GM23338 (cell line): ENCODE measurements around the gene BROX. TPM values are rescaled to one million over a fixed set of nuclear protein-coding genes. Genes with fewer than 3 reads are reported as not detected.

Source experiments
- ATAC-seq: fragments of 200-7000 bp; cut with Tn5 transposase; 3 replicates; pipeline ENCODE4 v1.9.1; 2020
- DNase-seq: peaks from one replicate; pipeline ENCODE4 v3.0.0-alpha.2; 2015; ENCODE audit warnings: low spot score
- H2AFZ ChIP-seq: fragments of 200-600 bp; sonication (generic); 2 replicates; pipeline ENCODE4 v1.8.0; 2016; ENCODE audit warnings: antibody characterized with exemption, mild to moderate bottlenecking, moderate library complexity
- H3F3A ChIP-seq: fragments of 200-600 bp; sonication (generic); replicated peaks from 2 replicates; pipeline ENCODE4 v1.8.0; 2017; ENCODE audit warnings: antibody characterized with exemption, mixed run types, low read depth
- H3K27ac ChIP-seq: fragments of 200-600 bp; sonication (generic); 2 replicates; pipeline ENCODE4 v1.6.1; 2016; ENCODE audit warnings: low read depth
- H3K27me3 ChIP-seq: fragments of 200-600 bp; sonication (generic); 2 replicates; pipeline ENCODE4 v1.8.0; 2016; ENCODE audit warnings: mild to moderate bottlenecking, mixed run types, moderate library complexity; ENCODE audit not compliant: insufficient read depth
- H3K36me3 ChIP-seq: fragments of 200-600 bp; sonication (generic); 2 replicates; pipeline ENCODE4 v1.8.0; 2016; ENCODE audit warnings: mild to moderate bottlenecking; ENCODE audit not compliant: insufficient read depth
- H3K4me1 ChIP-seq: fragments of 200-600 bp; sonication (generic); 2 replicates; pipeline ENCODE4 v1.8.0; 2016; ENCODE audit warnings: mild to moderate bottlenecking, moderate library complexity; ENCODE audit not compliant: insufficient read depth
- H3K4me2 ChIP-seq: fragments of 200-600 bp; sonication (generic); 2 replicates; pipeline ENCODE4 v1.7.1; 2017; ENCODE audit warnings: mixed run types
- H3K4me3 ChIP-seq: fragments of 200-600 bp; sonication (generic); 2 replicates; pipeline ENCODE4 v1.6.1; 2016; ENCODE audit warnings: mixed run types
- H3K79me2 ChIP-seq: fragments of 200-600 bp; sonication (generic); replicated peaks from 2 replicates; pipeline ENCODE4 v1.8.0; 2017; ENCODE audit warnings: mild to moderate bottlenecking; ENCODE audit not compliant: insufficient read depth
- H3K9me2 ChIP-seq: fragments of 200-600 bp; sonication (generic); 2 replicates; pipeline ENCODE4 v1.8.0; 2017; ENCODE audit not compliant: insufficient read depth
- H4K20me1 ChIP-seq: fragments of 200-600 bp; sonication (generic); replicated peaks from 2 replicates; pipeline ENCODE4 v1.8.0; 2017; ENCODE audit warnings: mild to moderate bottlenecking; ENCODE audit not compliant: insufficient read depth
- H3K27ac Mint-ChIP-seq: 2 replicates; pipeline ENCODE4 v1.8.0; 2020; ENCODE audit warnings: inconsistent platforms, mild to moderate bottlenecking, moderate library complexity, mixed read lengths
- H3K27me3 Mint-ChIP-seq: 3 replicates; pipeline ENCODE4 v1.8.0; 2022; ENCODE audit warnings: low read depth, mild to moderate bottlenecking, moderate library complexity, mixed read lengths, inconsistent platforms; ENCODE audit not compliant: insufficient read depth, poor library complexity
- H3K36me3 Mint-ChIP-seq: 3 replicates; pipeline ENCODE4 v1.8.0; 2021; ENCODE audit warnings: low read depth, mild to moderate bottlenecking, inconsistent platforms, moderate library complexity, mixed read lengths
- H3K4me1 Mint-ChIP-seq: 3 replicates; pipeline ENCODE4 v1.8.0; 2020; ENCODE audit warnings: mild to moderate bottlenecking, inconsistent platforms, mixed read lengths
- H3K4me3 Mint-ChIP-seq: 3 replicates; pipeline ENCODE4 v1.8.0; 2021; ENCODE audit warnings: moderate library complexity, mild to moderate bottlenecking, inconsistent platforms, mixed read lengths
- H3K9me3 Mint-ChIP-seq: 3 replicates; pipeline ENCODE4 v1.8.0; 2020; ENCODE audit warnings: moderate library complexity, mild to moderate bottlenecking, inconsistent platforms, mixed read lengths
- CREB1 ChIP-seq: fragments of 250-450 bp; sonication (Bioruptor Pico); IDR thresholded peaks from 2 replicates; pipeline ENCODE4 v1.5.0; 2020; ENCODE audit warnings: low read depth, mild to moderate bottlenecking, moderate library complexity
- ETS1 ChIP-seq: IDR thresholded peaks from 2 replicates; pipeline ENCODE4 v1.6.1; 2016; ENCODE audit warnings: antibody characterized with exemption
- EZH2 ChIP-seq: fragments of 200-600 bp; sonication (generic); IDR thresholded peaks from one replicate; pipeline ENCODE4 v1.8.0; 2017; ENCODE audit warnings: antibody characterized with exemption, mild to moderate bottlenecking, low read depth; ENCODE audit not compliant: unreplicated experiment
- NANOG ChIP-seq: IDR thresholded peaks from 2 replicates; pipeline ENCODE4 v1.6.1; 2016; ENCODE audit warnings: antibody characterized with exemption, borderline replicate concordance
- REST ChIP-seq: IDR thresholded peaks from one replicate; pipeline ENCODE4 v1.6.1; 2018; ENCODE audit warnings: antibody characterized with exemption; ENCODE audit not compliant: unreplicated experiment
- STAT1 ChIP-seq: IDR thresholded peaks from one replicate; pipeline ENCODE4 v1.6.1; 2016; ENCODE audit warnings: antibody characterized with exemption; ENCODE audit not compliant: unreplicated experiment
- ZNF114 ChIP-seq: fragments of 250-450 bp; sonication (Bioruptor Pico); IDR thresholded peaks from 2 replicates; pipeline ENCODE4 v1.5.0; 2020; ENCODE audit warnings: mild to moderate bottlenecking, moderate library complexity
- ZNF331 ChIP-seq: fragments of 250-450 bp; sonication (Bioruptor Pico); IDR thresholded peaks from 2 replicates; pipeline ENCODE4 v1.5.0; 2020; ENCODE audit warnings: low read depth, mild to moderate bottlenecking, moderate library complexity
- polyA plus RNA-seq: library from polyadenylated mRNA; unstranded; fragments of >200 nt; fragmentation: Nextera tagmentation; extraction: Ambion mirVana; gene quantifications from 2 replicates; pipeline ENCODE4 v1.2.1, GENCODE V29; 2016
- total RNA-seq: library from RNA; depleted of rRNA; stranded (reverse); fragments of >200 nt; shearing (Covaris generic); gene quantifications from 2 replicates; pipeline ENCODE4 v1.2.3, GENCODE V29; 2014
- TF ChIP-seq, protein P1 (sequence below): fragments of 250-450 bp; sonication (Bioruptor Pico); IDR thresholded peaks from 2 replicates; pipeline ENCODE4 v1.5.0; 2020; ENCODE audit warnings: mild to moderate bottlenecking, moderate library complexity

The BROX gene
- total and polyA plus RNA-seq, 2 experiments from 2014 or later: 26.5 to 32.3 TPM

- no peaks in the 10 kb centered on the region for H3K27me3 Mint-ChIP-seq
- no peak overlapping the region for H3K27ac Mint-ChIP-seq
- TF ChIP-seq ZNF331 (CRISPR knock-in tag) (no peak), ETS1 (no peak), EZH2 (no peak), REST (no peak), NANOG (no peak), CREB1 (CRISPR knock-in tag) (no peak), ZNF114 (no peak), STAT1 (no peak)
- Histone ChIP-seq H3K27ac (no peak overlapping the region), H3K79me2 (no peaks in the 10 kb centered on the region), H3K4me1 (peaks cover 18% of the 10 kb centered on the region), H3K9me2 (no peaks in the 10 kb centered on the region), H3F3A (no peaks in the 10 kb centered on the region), H3K4me2 (no peak overlapping the region), H3K27me3 (no peaks in the 10 kb centered on the region), H3K36me3 (peaks cover 40% of the 10 kb centered on the region; the same call in 1 of the 2 replicates), H2AFZ (no peak overlapping the region), H4K20me1 (no peaks in the 10 kb centered on the region; the same call in 1 of the 2 replicates), H3K4me3 (no peak overlapping the region)
- peaks cover 25% of the 10 kb centered on the region; the same call in 2 of the 3 replicates for H3K36me3 Mint-ChIP-seq
- DNase-seq: no peak
- no peak for ATAC-seq
- H3K4me3 Mint-ChIP-seq: no peak overlapping the region
- H3K4me1 Mint-ChIP-seq: peaks cover 10% of the 10 kb centered on the region
- H3K9me3 Mint-ChIP-seq: no peaks in the 10 kb centered on the region
Measured at GRCh38 chr1:222734740-222735139, 22.4 kb downstream of the BROX start.

- Mint-ChIP-seq H3K27ac (peak overlapping the region; percentile 84; the same call in 1 of the 2 replicates), H3K4me1 (peaks cover 10% of the 10 kb centered on the region), H3K4me3 (peak overlapping the region; percentile 49; the same call in 2 of the 3 replicates), H3K36me3 (peaks cover 14% of the 10 kb centered on the region; the same call in 2 of the 3 replicates), H3K9me3 (no peaks in the 10 kb centered on the region), H3K27me3 (no peaks in the 10 kb centered on the region)
- H3K27ac ChIP-seq: no peak overlapping the region
- DNase-seq: peak; percentile 86
- TF ChIP-seq, protein P1, sequence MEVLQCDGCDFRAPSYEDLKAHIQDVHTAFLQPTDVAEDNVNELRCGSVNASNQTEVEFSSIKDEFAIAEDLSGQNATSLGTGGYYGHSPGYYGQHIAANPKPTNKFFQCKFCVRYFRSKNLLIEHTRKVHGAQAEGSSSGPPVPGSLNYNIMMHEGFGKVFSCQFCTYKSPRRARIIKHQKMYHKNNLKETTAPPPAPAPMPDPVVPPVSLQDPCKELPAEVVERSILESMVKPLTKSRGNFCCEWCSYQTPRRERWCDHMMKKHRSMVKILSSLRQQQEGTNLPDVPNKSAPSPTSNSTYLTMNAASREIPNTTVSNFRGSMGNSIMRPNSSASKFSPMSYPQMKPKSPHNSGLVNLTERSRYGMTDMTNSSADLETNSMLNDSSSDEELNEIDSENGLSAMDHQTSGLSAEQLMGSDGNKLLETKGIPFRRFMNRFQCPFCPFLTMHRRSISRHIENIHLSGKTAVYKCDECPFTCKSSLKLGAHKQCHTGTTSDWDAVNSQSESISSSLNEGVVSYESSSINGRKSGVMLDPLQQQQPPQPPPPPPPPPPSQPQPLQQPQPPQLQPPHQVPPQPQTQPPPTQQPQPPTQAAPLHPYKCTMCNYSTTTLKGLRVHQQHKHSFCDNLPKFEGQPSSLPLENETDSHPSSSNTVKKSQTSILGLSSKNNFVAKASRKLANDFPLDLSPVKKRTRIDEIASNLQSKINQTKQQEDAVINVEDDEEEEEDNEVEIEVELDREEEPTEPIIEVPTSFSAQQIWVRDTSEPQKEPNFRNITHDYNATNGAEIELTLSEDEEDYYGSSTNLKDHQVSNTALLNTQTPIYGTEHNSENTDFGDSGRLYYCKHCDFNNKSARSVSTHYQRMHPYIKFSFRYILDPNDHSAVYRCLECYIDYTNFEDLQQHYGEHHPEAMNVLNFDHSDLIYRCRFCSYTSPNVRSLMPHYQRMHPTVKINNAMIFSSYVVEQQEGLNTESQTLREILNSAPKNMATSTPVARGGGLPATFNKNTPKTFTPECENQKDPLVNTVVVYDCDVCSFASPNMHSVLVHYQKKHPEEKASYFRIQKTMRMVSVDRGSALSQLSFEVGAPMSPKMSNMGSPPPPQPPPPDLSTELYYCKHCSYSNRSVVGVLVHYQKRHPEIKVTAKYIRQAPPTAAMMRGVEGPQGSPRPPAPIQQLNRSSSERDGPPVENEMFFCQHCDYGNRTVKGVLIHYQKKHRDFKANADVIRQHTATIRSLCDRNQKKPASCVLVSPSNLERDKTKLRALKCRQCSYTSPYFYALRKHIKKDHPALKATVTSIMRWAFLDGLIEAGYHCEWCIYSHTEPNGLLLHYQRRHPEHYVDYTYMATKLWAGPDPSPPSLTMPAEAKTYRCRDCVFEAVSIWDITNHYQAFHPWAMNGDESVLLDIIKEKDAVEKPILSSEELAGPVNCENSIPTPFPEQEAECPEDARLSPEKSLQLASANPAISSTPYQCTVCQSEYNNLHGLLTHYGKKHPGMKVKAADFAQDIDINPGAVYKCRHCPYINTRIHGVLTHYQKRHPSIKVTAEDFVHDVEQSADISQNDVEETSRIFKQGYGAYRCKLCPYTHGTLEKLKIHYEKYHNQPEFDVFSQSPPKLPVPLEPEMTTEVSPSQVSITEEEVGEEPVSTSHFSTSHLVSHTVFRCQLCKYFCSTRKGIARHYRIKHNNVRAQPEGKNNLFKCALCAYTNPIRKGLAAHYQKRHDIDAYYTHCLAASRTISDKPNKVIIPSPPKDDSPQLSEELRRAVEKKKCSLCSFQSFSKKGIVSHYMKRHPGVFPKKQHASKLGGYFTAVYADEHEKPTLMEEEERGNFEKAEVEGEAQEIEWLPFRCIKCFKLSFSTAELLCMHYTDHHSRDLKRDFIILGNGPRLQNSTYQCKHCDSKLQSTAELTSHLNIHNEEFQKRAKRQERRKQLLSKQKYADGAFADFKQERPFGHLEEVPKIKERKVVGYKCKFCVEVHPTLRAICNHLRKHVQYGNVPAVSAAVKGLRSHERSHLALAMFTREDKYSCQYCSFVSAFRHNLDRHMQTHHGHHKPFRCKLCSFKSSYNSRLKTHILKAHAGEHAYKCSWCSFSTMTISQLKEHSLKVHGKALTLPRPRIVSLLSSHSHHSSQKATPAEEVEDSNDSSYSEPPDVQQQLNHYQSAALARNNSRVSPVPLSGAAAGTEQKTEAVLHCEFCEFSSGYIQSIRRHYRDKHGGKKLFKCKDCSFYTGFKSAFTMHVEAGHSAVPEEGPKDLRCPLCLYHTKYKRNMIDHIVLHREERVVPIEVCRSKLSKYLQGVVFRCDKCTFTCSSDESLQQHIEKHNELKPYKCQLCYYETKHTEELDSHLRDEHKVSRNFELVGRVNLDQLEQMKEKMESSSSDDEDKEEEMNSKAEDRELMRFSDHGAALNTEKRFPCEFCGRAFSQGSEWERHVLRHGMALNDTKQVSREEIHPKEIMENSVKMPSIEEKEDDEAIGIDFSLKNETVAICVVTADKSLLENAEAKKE (CRISPR knock-in tag): 0 out of 2 replicates have a peak, but pooled peaks have one; percentile 31
- TF ChIP-seq NANOG: 0 out of 2 replicates have a peak, but pooled peaks have one; percentile 14
- no peak for TF ChIP-seq EZH2
- no peaks in the 10 kb centered on the region for H3K9me2 ChIP-seq
- no peaks in the 10 kb centered on the region for H3K79me2 ChIP-seq
- peaks cover 18% of the 10 kb centered on the region for H3K4me1 ChIP-seq
- peak; percentile 100 for ATAC-seq
- no peaks in the 10 kb centered on the region for H3K27me3 ChIP-seq
- H4K20me1 ChIP-seq: no peaks in the 10 kb centered on the region
- H3K36me3 ChIP-seq: peaks cover 25% of the 10 kb centered on the region; the same call in 1 of the 2 replicates
- H3K4me3 ChIP-seq: no peak overlapping the region
- H3F3A ChIP-seq: no peaks in the 10 kb centered on the region
- H2AFZ ChIP-seq: no peak overlapping the region
- H3K4me2 ChIP-seq: peak overlapping the region; percentile 49
Measured at GRCh38 chr1:222736470-222736869, 24.1 kb downstream of the BROX start.
